ENCODE results near the gene CAMKMT. TPM values are rescaled to one million over a fixed set of nuclear protein-coding genes. Genes with fewer than 3 reads are reported as not detected.

CAMKMT gene
- total RNA-seq, 2 experiments from 2014 or later: 11.2 to 12.7 TPM

GRCh38 chr2:44555700-44556099, 194.0 kb downstream of the CAMKMT start:
- Mint-ChIP-seq H3K36me3 (ENCODE audit: low read depth) (no peaks in the 10 kb centered on the region), H3K27me3 (ENCODE audit: low read depth) (no peaks in the 10 kb centered on the region), H3K9me3 (ENCODE audit: insufficient read depth) (no peaks in the 10 kb centered on the region), H3K4me3 (no peak overlapping the region), H3K4me1 (ENCODE audit: low read depth) (no peaks in the 10 kb centered on the region), H3K27ac (no peak overlapping the region)
- ATAC-seq (no peak), DNase-seq (no peak)
- ChIA-PET CTCF (no interaction called here), POLR2A (no interaction called here)

DNA sequence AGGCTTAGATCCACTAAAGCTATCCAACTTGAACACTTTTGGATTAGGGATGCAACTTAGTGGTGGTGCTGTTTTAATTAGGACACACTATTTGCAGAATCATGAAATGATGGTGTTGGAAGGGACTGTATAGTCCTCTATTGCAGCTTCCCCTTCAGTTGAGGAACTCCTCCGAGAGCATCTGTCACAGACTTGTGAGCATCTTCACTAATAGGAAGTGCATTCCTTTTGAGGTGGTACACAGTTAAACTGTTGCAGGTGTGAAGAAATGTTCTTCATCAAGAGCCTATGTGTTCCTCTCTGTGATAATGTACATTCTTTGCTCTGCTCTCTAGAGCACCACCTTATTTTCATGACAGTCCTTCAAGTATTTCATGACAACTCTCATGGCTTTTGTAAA, 197.4 kb downstream of the CAMKMT start:
- DNase-seq (no peak), ATAC-seq (no peak)
- Mint-ChIP-seq H3K9me3 (ENCODE audit: insufficient read depth) (no peaks in the 10 kb centered on the region), H3K36me3 (ENCODE audit: low read depth) (no peaks in the 10 kb centered on the region), H3K27me3 (ENCODE audit: low read depth) (no peaks in the 10 kb centered on the region), H3K27ac (no peak overlapping the region), H3K4me3 (no peak overlapping the region), H3K4me1 (ENCODE audit: low read depth) (no peaks in the 10 kb centered on the region)
- ChIA-PET POLR2A (no interaction called here), CTCF (interaction anchor here (0.8 to 2.5 kb wide), 10 partner anchors 9 to 472 kb away, joined by 3 to 14 read pairs (median 3); no protein-coding TSS in a partner anchor)

DNA sequence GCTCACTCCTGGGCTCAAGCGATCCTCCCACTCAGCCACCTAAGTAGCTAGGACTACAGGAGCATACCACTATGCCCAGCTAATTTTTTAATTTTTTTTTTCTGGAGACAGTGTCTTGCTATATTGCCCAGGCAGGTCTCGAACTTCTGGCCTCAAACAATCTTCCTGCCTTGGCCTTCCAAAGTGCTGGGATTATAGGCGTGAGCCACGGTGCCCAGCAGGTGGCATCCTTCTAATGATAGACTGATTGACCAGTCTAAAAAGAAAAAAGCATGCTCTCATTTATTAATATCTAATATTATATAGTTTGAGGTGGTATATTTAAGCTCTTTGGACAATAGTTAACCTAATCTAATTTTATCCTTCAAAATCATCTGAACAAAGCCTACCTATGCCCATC, 198.6 kb downstream of the CAMKMT start:
- Mint-ChIP-seq H3K4me1 (ENCODE audit: low read depth) (no peaks in the 10 kb centered on the region), H3K27me3 (ENCODE audit: low read depth) (no peaks in the 10 kb centered on the region), H3K9me3 (ENCODE audit: insufficient read depth) (no peaks in the 10 kb centered on the region), H3K27ac (no peak overlapping the region), H3K4me3 (no peak overlapping the region), H3K36me3 (ENCODE audit: low read depth) (no peaks in the 10 kb centered on the region)
- no peak for ATAC-seq
- POLR2A ChIA-PET: interaction anchor here (1.4 kb wide), 1 partner anchor 107 kb away, joined by 4 read pairs; no protein-coding TSS in a partner anchor
- CTCF ChIA-PET: interaction anchor here (1.1 to 2.5 kb wide), 10 partner anchors 13 to 475 kb away, joined by 3 to 14 read pairs (median 6); no protein-coding TSS in a partner anchor
- no peak for DNase-seq

DNA sequence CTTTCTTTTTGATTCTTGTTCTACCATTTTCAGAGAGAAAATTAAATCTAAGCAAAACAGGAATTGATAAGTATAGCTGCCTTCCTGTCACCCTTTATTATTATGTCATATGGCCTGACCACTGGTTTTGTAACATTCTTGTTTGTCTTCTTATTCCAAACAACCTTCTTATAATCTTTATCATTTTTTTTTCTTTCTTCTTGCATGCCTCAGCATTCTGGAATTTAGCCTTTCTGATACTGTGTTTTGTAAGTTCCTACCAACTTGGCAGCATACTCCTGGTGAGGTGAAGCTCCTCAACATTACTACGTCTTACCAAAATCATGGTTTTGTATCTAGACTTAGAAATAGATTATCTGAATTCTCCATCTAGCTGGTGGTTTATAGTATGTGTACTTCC, 199.2 kb downstream of the CAMKMT start:
- DNase-seq: no peak
- Mint-ChIP-seq H3K4me1 (ENCODE audit: low read depth) (no peaks in the 10 kb centered on the region), H3K36me3 (ENCODE audit: low read depth) (no peaks in the 10 kb centered on the region), H3K27ac (no peak overlapping the region), H3K4me3 (no peak overlapping the region), H3K9me3 (ENCODE audit: insufficient read depth) (no peaks in the 10 kb centered on the region), H3K27me3 (ENCODE audit: low read depth) (no peaks in the 10 kb centered on the region)
- no peak for ATAC-seq
- ChIA-PET POLR2A (interaction anchor here (1.4 kb wide), 1 partner anchor 106 kb away, joined by 4 read pairs; no protein-coding TSS in a partner anchor), CTCF (interaction anchor here (1.2 to 2.5 kb wide), 7 partner anchors 14 to 476 kb away, joined by 3 to 14 read pairs (median 7); no protein-coding TSS in a partner anchor)

DNA sequence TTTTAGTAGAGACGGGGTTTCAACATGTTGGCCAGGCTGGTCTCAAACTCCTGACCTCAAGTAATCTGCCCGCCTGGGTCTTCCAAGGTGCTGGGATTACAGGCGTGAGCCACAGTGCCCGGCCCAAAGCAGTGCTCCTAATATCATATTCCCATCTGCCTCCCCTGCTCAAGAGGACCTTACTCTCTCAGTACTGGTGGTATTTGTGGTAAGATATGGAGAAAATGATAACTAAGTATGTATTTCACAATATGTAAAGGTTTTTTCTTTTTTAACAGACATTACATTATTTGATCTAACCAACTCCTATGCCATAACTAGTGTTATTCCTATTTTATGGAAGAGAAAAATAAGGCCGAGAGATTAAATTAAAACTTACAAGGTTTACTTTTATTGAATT, 201.0 kb downstream of the CAMKMT start:
- no peak for ATAC-seq
- CTCF ChIA-PET: no interaction called here
- Mint-ChIP-seq H3K27ac (no peak overlapping the region), H3K36me3 (ENCODE audit: low read depth) (no peaks in the 10 kb centered on the region), H3K4me3 (no peak overlapping the region), H3K27me3 (ENCODE audit: low read depth) (no peaks in the 10 kb centered on the region), H3K4me1 (ENCODE audit: low read depth) (no peaks in the 10 kb centered on the region), H3K9me3 (ENCODE audit: insufficient read depth) (no peaks in the 10 kb centered on the region)
- POLR2A ChIA-PET: interaction anchor here (0.6 kb wide), 1 partner anchor 459 kb away, joined by 4 read pairs; no protein-coding TSS in a partner anchor
- DNase-seq: no peak

- no peaks in the 10 kb centered on the region for H3K9me3 Mint-ChIP-seq (ENCODE audit: insufficient read depth)
- no peaks in the 10 kb centered on the region for H3K4me1 Mint-ChIP-seq (ENCODE audit: low read depth)
- POLR2A ChIA-PET: no interaction called here
- H3K27ac Mint-ChIP-seq: no peak overlapping the region
- ATAC-seq: no peak
- CTCF ChIA-PET: interaction anchor here (1.0 kb wide), 1 partner anchor 85 kb away, joined by 3 read pairs; no protein-coding TSS in a partner anchor
- no peak overlapping the region for H3K4me3 Mint-ChIP-seq
- no peaks in the 10 kb centered on the region for H3K36me3 Mint-ChIP-seq (ENCODE audit: low read depth)
- no peaks in the 10 kb centered on the region for H3K27me3 Mint-ChIP-seq (ENCODE audit: low read depth)
- no peak for DNase-seq
These were observed 203.0 kb downstream of the CAMKMT start for GRCh38 chr2:44564752-44565151.

- H3K27ac Mint-ChIP-seq: no peak overlapping the region
- ChIA-PET CTCF (no interaction called here), POLR2A (no interaction called here)
- ATAC-seq: no peak
- no peak for DNase-seq
- H3K4me3 Mint-ChIP-seq: no peak overlapping the region
- no peaks in the 10 kb centered on the region for H3K9me3 Mint-ChIP-seq (ENCODE audit: insufficient read depth)
- no peaks in the 10 kb centered on the region for H3K27me3 Mint-ChIP-seq (ENCODE audit: low read depth)
- no peaks in the 10 kb centered on the region for H3K36me3 Mint-ChIP-seq (ENCODE audit: low read depth)
- H3K4me1 Mint-ChIP-seq (ENCODE audit: low read depth): peaks cover 10% of the 10 kb centered on the region
These were observed 204.3 kb downstream of the CAMKMT start for GRCh38 chr2:44566059-44566458.

DNA sequence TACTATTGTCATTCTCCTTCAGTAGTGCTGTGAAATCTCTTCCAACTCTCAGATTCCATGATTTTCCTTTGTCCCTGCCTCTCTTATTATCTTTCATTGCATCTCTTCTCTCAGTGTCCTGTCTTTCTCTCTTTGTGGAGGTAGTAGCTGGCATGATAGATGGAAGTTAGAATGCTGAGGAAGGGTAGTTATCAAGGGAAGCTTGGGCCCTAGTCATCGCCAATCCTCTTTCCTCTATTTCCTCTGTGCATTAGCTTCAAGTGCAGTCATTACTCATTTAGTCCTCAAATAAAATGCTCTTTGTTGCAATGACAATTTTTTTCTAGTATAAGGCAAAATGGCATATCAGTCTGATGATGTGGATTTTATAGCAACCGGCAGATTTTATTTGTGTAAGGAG, 207.7 kb downstream of the CAMKMT start:
- H3K4me1 Mint-ChIP-seq (ENCODE audit: low read depth): peaks cover 12% of the 10 kb centered on the region
- H3K27me3 Mint-ChIP-seq (ENCODE audit: low read depth): no peaks in the 10 kb centered on the region
- ChIA-PET CTCF (no interaction called here), POLR2A (no interaction called here)
- H3K36me3 Mint-ChIP-seq (ENCODE audit: low read depth): no peaks in the 10 kb centered on the region
- no peak overlapping the region for H3K27ac Mint-ChIP-seq
- H3K4me3 Mint-ChIP-seq: no peak overlapping the region
- no peak for DNase-seq
- ATAC-seq: no peak
- H3K9me3 Mint-ChIP-seq (ENCODE audit: insufficient read depth): no peaks in the 10 kb centered on the region

GRCh38 chr2:44570271-44570670, 208.5 kb downstream of the CAMKMT start:
- ChIA-PET CTCF (interaction anchor here (1.2 to 1.6 kb wide), 2 partner anchors 91 to 385 kb away, joined by 3 to 4 read pairs; no protein-coding TSS in a partner anchor), POLR2A (no interaction called here)
- H3K27ac Mint-ChIP-seq: no peak overlapping the region
- ATAC-seq: no peak
- no peaks in the 10 kb centered on the region for H3K27me3 Mint-ChIP-seq (ENCODE audit: low read depth)
- no peak overlapping the region for H3K4me3 Mint-ChIP-seq
- no peak for DNase-seq
- no peaks in the 10 kb centered on the region for H3K9me3 Mint-ChIP-seq (ENCODE audit: insufficient read depth)
- H3K36me3 Mint-ChIP-seq (ENCODE audit: low read depth): no peaks in the 10 kb centered on the region
- H3K4me1 Mint-ChIP-seq (ENCODE audit: low read depth): peaks cover 12% of the 10 kb centered on the region

DNA sequence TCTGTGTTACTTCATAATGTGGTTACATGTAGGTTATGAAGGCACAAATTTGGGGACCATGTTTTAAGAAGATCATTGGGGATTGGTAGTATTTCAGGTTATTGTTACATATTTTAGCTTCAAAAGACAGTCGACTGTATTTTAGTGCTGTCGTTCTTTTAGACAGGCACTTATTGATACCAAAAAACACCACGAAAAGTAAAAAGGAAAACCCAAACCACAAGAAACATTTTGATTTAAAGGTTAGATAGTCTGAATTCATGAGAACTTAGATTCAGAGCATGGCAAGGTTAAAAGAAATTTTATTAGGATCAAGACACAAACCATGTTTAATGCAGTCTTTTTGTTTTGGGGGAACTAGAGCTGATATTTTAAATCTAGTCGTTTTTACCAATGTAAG, 209.0 kb downstream of the CAMKMT start:
- ChIA-PET POLR2A (no interaction called here), CTCF (interaction anchor here (1.2 to 1.6 kb wide), 2 partner anchors 91 to 384 kb away, joined by 3 to 4 read pairs; no protein-coding TSS in a partner anchor)
- H3K36me3 Mint-ChIP-seq (ENCODE audit: low read depth): no peaks in the 10 kb centered on the region
- H3K27me3 Mint-ChIP-seq (ENCODE audit: low read depth): no peaks in the 10 kb centered on the region
- peaks cover 12% of the 10 kb centered on the region for H3K4me1 Mint-ChIP-seq (ENCODE audit: low read depth)
- no peaks in the 10 kb centered on the region for H3K9me3 Mint-ChIP-seq (ENCODE audit: insufficient read depth)
- DNase-seq: no peak
- no peak overlapping the region for H3K4me3 Mint-ChIP-seq
- H3K27ac Mint-ChIP-seq: no peak overlapping the region
- no peak for ATAC-seq

DNA sequence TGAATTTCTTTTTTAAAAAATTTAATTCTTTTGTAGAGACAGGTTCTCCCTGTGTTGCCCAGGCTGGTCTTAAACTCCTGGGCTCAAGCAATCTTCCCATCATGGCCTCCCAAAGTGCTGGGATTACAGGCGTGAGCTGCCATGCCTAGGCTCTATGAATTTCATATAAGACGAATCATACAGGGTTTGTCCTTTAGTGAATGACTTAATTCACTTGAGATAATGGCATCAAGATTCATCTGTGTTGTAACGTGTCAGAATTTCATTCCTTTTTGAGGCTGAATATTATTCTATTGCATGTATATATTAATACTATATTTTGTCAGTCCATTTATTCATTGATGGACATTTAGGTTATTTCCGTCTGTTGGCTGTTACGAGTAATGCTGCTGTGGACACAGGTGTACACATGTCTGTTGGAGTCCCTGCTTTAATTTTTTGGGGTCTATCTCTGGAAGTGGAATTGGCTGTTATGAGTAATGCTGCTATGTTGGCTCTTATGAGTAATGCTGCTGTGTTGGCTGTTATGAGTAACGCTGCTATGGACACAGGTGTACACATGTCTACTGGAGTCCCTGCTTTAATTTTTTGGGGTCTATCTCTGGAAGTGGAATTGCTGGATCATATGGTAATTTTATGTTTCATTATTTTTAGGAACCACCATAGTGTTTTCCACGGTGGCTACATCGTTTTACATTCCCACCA, 210.6 kb downstream of the CAMKMT start:
- Mint-ChIP-seq H3K27ac (no peak overlapping the region), H3K9me3 (ENCODE audit: insufficient read depth) (no peaks in the 10 kb centered on the region), H3K36me3 (ENCODE audit: low read depth) (no peaks in the 10 kb centered on the region), H3K4me3 (no peak overlapping the region), H3K27me3 (ENCODE audit: low read depth) (no peaks in the 10 kb centered on the region), H3K4me1 (ENCODE audit: low read depth) (peaks cover 12% of the 10 kb centered on the region)
- ATAC-seq (no peak), DNase-seq (no peak)
- ChIA-PET POLR2A (no interaction called here), CTCF (no interaction called here)

DNA sequence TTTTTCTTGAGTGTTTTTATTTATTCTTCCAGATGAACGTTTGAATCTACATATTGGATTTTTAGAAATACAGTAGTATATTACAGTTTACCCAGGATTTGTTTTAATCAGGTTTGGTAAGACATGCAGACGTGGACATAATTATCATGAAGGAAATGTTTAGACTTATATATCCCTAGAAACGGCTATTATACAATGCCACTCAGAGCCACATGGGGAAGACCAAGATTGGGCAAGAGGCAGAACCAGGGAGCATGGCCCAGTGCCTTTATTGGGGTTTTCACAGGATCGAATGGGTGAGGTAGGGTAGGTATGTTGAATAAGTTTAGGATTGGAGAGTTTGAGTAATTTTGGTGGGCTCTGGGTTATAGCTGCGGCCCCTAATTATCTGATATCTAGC, 212.2 kb downstream of the CAMKMT start:
- ChIA-PET CTCF (interaction anchor here (1.3 kb wide), 1 partner anchor 94 kb away, joined by 3 read pairs; no protein-coding TSS in a partner anchor), POLR2A (no interaction called here)
- no peaks in the 10 kb centered on the region for H3K27me3 Mint-ChIP-seq (ENCODE audit: low read depth)
- H3K36me3 Mint-ChIP-seq (ENCODE audit: low read depth): no peaks in the 10 kb centered on the region
- no peak overlapping the region for H3K27ac Mint-ChIP-seq
- no peaks in the 10 kb centered on the region for H3K9me3 Mint-ChIP-seq (ENCODE audit: insufficient read depth)
- DNase-seq (no peak), ATAC-seq (no peak)
- H3K4me1 Mint-ChIP-seq (ENCODE audit: low read depth): peaks cover 20% of the 10 kb centered on the region
- H3K4me3 Mint-ChIP-seq: no peak overlapping the region

Data from activated CD8-positive, alpha-beta T cell treated with anti-CD3 and anti-CD28 coated beads, Interleukin-2, amount 10 ng/mL, durations not matched to agents 7 days and 5 days (primary cell).